SU-DHL-6 (cell line): ENCODE measurements around the gene RNF32.

Experiments
- H2AFZ ChIP-seq: fragments of 200-600 bp; sonication (generic); 2 replicates; pipeline ENCODE4 v1.6.1; 2014; ENCODE audit warnings: low read depth, mild to moderate bottlenecking, moderate library complexity, mixed read lengths, antibody characterized with exemption, low read length; ENCODE audit not compliant: severe bottlenecking
- H3F3A ChIP-seq: fragments of 200-600 bp; shearing (Covaris generic); 2 replicates; pipeline ENCODE4 v1.6.0; 2016; ENCODE audit warnings: antibody characterized with exemption, mild to moderate bottlenecking; ENCODE audit not compliant: insufficient read depth
- H3K27ac ChIP-seq: fragments of 200-600 bp; sonication (generic); 2 replicates; pipeline ENCODE4 v1.5.1; 2016; ENCODE audit warnings: low read depth, mild to moderate bottlenecking, low read length, moderate library complexity, mixed read lengths
- H3K27me3 ChIP-seq: fragments of 200-600 bp; sonication (generic), shearing (Covaris generic); 2 replicates; pipeline ENCODE4 v1.6.0; 2014; ENCODE audit warnings: mild to moderate bottlenecking, low read length
- H3K36me3 ChIP-seq: fragments of 200-600 bp; sonication (generic); 2 replicates; pipeline ENCODE4 v1.6.1; 2014; ENCODE audit warnings: mild to moderate bottlenecking, low read length, mixed read lengths
- H3K4me2 ChIP-seq: fragments of 300-600, 200-600 bp; shearing (Covaris generic), sonication (generic); 2 replicates; pipeline ENCODE4 v1.6.0; 2014; ENCODE audit warnings: low read length, low read depth, mild to moderate bottlenecking; ENCODE audit not compliant: poor library complexity, severe bottlenecking
- H3K4me3 ChIP-seq: fragments of 200-600 bp; sonication (generic); 2 replicates; pipeline ENCODE4 v1.5.1; 2014; ENCODE audit warnings: antibody characterized with exemption, low read length, mild to moderate bottlenecking, mixed read lengths; ENCODE audit not compliant: insufficient read depth, poor library complexity, severe bottlenecking
- H3K79me2 ChIP-seq: fragments of 200-600 bp; sonication (generic); 2 replicates; pipeline ENCODE4 v1.6.1; 2014; ENCODE audit warnings: mild to moderate bottlenecking, low read length, moderate library complexity; ENCODE audit not compliant: insufficient read depth
- H3K9ac ChIP-seq: fragments of 200-600 bp; sonication (generic); 2 replicates; pipeline ENCODE4 v1.7.0; 2014; ENCODE audit warnings: mild to moderate bottlenecking, low read length
- H3K9me2 ChIP-seq: fragments of 200-600 bp; sonication (generic); replicated peaks from 2 replicates; pipeline ENCODE4 v1.6.1; 2014; ENCODE audit warnings: low read length; ENCODE audit not compliant: insufficient read depth
- H3K9me3 ChIP-seq: fragments of 200-600 bp; sonication (generic); 2 replicates; pipeline ENCODE4 v1.6.1; 2014; ENCODE audit warnings: low read length, mixed read lengths; ENCODE audit not compliant: insufficient read depth
- H4K20me1 ChIP-seq: fragments of 200-600 bp; sonication (generic); 2 replicates; pipeline ENCODE4 v1.6.1; 2014; ENCODE audit warnings: low read depth, mild to moderate bottlenecking, antibody characterized with exemption, low read length, moderate library complexity, mixed read lengths
- CTCF ChIP-seq: fragments of 200-600 bp; sonication (generic); IDR thresholded peaks from one replicate; pipeline ENCODE4 v1.5.1; 2017; ENCODE audit warnings: antibody characterized with exemption, mild to moderate bottlenecking, low read length, moderate library complexity; ENCODE audit not compliant: insufficient read depth, poor library complexity, severe bottlenecking
- EZH2phosphoT487 ChIP-seq: fragments of 200-600 bp; sonication (generic), shearing (Covaris generic); conservative IDR thresholded peaks from 2 replicates; pipeline ENCODE4 v1.6.1; 2018; ENCODE audit warnings: mild to moderate bottlenecking, antibody characterized with exemption, low read length, moderate library complexity, mixed read lengths

The RNF32 gene

GRCh38 chr7:156675721-156676120, 35.1 kb downstream of the RNF32 start:
- H3K4me3 ChIP-seq, result no peak overlapping the region
- H3F3A ChIP-seq, result no peaks in the 10 kb centered on the region
- H3K79me2 ChIP-seq, result no peaks in the 10 kb centered on the region
- TF ChIP-seq EZH2phosphoT487 (no peak), CTCF (no peak)
- no peaks in the 10 kb centered on the region for H3K9me2 ChIP-seq
- H3K9ac ChIP-seq, result no peak overlapping the region
- no peaks in the 10 kb centered on the region for H3K9me3 ChIP-seq
- no peak overlapping the region for H2AFZ ChIP-seq
- H3K27me3 ChIP-seq, result no peaks in the 10 kb centered on the region
- no peaks in the 10 kb centered on the region for H4K20me1 ChIP-seq
- H3K27ac ChIP-seq, result no peak overlapping the region
- no peak overlapping the region for H3K4me2 ChIP-seq
- H3K36me3 ChIP-seq, result no peaks in the 10 kb centered on the region

- H4K20me1 ChIP-seq, result no peaks in the 10 kb centered on the region
- no peaks in the 10 kb centered on the region for H3K36me3 ChIP-seq
- TF ChIP-seq CTCF (no peak), EZH2phosphoT487 (no peak)
- H3K9me3 ChIP-seq, result no peaks in the 10 kb centered on the region
- H3K4me3 ChIP-seq, result no peak overlapping the region
- no peak overlapping the region for H3K4me2 ChIP-seq
- H2AFZ ChIP-seq, result no peak overlapping the region
- H3K27me3 ChIP-seq, result no peaks in the 10 kb centered on the region
- no peak overlapping the region for H3K9ac ChIP-seq
- H3K9me2 ChIP-seq, result no peaks in the 10 kb centered on the region
- no peaks in the 10 kb centered on the region for H3K79me2 ChIP-seq
- H3K27ac ChIP-seq, result no peak overlapping the region
- no peaks in the 10 kb centered on the region for H3F3A ChIP-seq
Measured at GRCh38 chr7:156676263-156676662, 35.7 kb downstream of the RNF32 start.

DNA sequence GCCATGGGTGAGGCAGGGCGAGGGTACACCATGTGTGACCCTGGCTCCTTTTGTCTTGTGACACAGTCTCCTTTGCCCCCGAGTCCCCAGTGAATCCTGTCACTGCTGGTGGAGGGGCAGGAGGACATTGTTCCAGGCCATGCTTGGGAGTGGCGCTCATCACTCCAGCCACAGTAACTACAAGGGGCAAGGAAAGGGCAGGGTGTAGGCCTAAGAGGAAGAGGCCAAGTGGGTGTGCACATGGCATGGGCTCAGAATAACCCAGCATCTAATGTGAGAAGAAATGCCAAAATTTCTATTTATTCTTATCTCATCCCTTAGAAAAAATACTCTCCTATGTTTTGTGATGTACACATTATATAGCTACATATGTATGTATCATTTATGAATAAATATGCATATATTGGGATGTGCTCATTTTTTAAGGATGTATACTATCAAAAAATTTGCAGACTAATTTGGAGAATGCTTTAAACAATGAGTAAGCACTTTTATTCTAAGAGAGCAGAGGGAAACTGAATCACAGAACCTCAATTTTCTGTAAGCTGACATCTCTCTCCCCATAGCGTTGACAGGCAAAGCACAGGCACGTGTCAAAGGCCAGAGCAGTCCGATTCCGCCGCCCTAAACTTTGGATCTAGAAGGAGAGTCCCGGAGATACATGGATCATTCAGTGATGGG, 36.9 kb downstream of the RNF32 start:
- TF ChIP-seq CTCF (no peak), EZH2phosphoT487 (no peak)
- Histone ChIP-seq H3K9ac (no peak overlapping the region), H3K79me2 (no peaks in the 10 kb centered on the region), H3K27me3 (no peaks in the 10 kb centered on the region), H2AFZ (no peak overlapping the region), H3K27ac (no peak overlapping the region), H3K4me2 (no peak overlapping the region), H4K20me1 (no peaks in the 10 kb centered on the region), H3K9me2 (no peaks in the 10 kb centered on the region), H3K9me3 (no peaks in the 10 kb centered on the region), H3F3A (no peaks in the 10 kb centered on the region), H3K36me3 (no peaks in the 10 kb centered on the region), H3K4me3 (no peak overlapping the region)
